ENCODE measurements around the gene HTD2. TPM values are rescaled to one million over a fixed set of nuclear protein-coding genes. Genes with fewer than 3 reads are reported as not detected.

HTD2 gene
- total RNA-seq, 1 experiment from 2014 or later, result 10.1 TPM

GRCh38 chr3:58334506-58334884, 28.2 kb downstream of the HTD2 start:
- no peak for DNase-seq (ENCODE audit: unreplicated experiment)
- H3K36me3 Mint-ChIP-seq (ENCODE audit: insufficient read depth, unreplicated experiment), result peaks cover 27% of the 10 kb centered on the region
- peak overlapping the region; percentile 78 for H3K4me3 Mint-ChIP-seq (ENCODE audit: unreplicated experiment)
- ChIA-PET POLR2A (interaction anchor here (0.6 to 6.6 kb wide), 30 partner anchors 10 to 192 kb away, joined by 3 to 54 read pairs (median 5); partner anchors contain the start of genes ABHD6, HTD2, KCTD6 and RPP14), CTCF (interaction anchor here (0.6 to 5.1 kb wide), 13 partner anchors 14 to 201 kb away, joined by 3 to 34 read pairs (median 8); partner anchors contain the start of genes HTD2 and RPP14)
- TSS peak; percentile 61 for BruUV-seq (replicated peaks)
- peaks cover 22% of the 10 kb centered on the region for H3K4me1 Mint-ChIP-seq (ENCODE audit: insufficient read depth, unreplicated experiment)
- intact Hi-C loops (cut with micrococcal nuclease), result no loop called here
- H3K27ac Mint-ChIP-seq (ENCODE audit: low read depth, unreplicated experiment), result peak overlapping the region; percentile 93
- H3K9me3 Mint-ChIP-seq (ENCODE audit: unreplicated experiment), result no peaks in the 10 kb centered on the region
- H3K27me3 Mint-ChIP-seq (ENCODE audit: insufficient read depth, unreplicated experiment), result no peaks in the 10 kb centered on the region
- no peak for TF ChIP-seq CTCF (IDR thresholded peaks at IDR 0.05; ENCODE audit: unreplicated experiment)

GRCh38 chr3:58335652-58335947, 29.3 kb downstream of the HTD2 start:
- Mint-ChIP-seq H3K27me3 (ENCODE audit: insufficient read depth, unreplicated experiment) (no peaks in the 10 kb centered on the region), H3K4me1 (ENCODE audit: insufficient read depth, unreplicated experiment) (peaks cover 22% of the 10 kb centered on the region), H3K9me3 (ENCODE audit: unreplicated experiment) (no peaks in the 10 kb centered on the region), H3K27ac (ENCODE audit: low read depth, unreplicated experiment) (peak overlapping the region; percentile 93), H3K36me3 (ENCODE audit: insufficient read depth, unreplicated experiment) (peaks cover 36% of the 10 kb centered on the region), H3K4me3 (ENCODE audit: unreplicated experiment) (peak overlapping the region; percentile 78)
- POLR2A ChIA-PET, result interaction anchor here (0.6 to 6.6 kb wide), 23 partner anchors 9 to 560 kb away, joined by 3 to 54 read pairs (median 5); partner anchors contain the start of genes ABHD6, HTD2, KCTD6 and RPP14
- TF ChIP-seq CTCF (IDR thresholded peaks at IDR 0.05; ENCODE audit: unreplicated experiment), result no peak
- CTCF ChIA-PET, result interaction anchor here (0.7 to 5.1 kb wide), 12 partner anchors 10 to 196 kb away, joined by 3 to 34 read pairs (median 5); partner anchors contain the start of genes HTD2 and RPP14
- no peak for DNase-seq (ENCODE audit: unreplicated experiment)
- BruUV-seq (replicated peaks), result TSS peak; percentile 73
- intact Hi-C loops (cut with micrococcal nuclease), result loop anchor here (1.0 kb wide), 2 partner anchors 49 to 79 kb away; no protein-coding TSS in a partner anchor

- peak overlapping the region; percentile 93 for H3K27ac Mint-ChIP-seq (ENCODE audit: low read depth, unreplicated experiment)
- peak; percentile 72 for DNase-seq (ENCODE audit: unreplicated experiment)
Observed at GRCh38 chr3:58336135-58336882, 30.0 kb downstream of the HTD2 start.

More at GRCh38 chr3:58336135-58336882, 30.0 kb downstream of the HTD2 start:
- H3K9me3 Mint-ChIP-seq (ENCODE audit: unreplicated experiment), result no peaks in the 10 kb centered on the region
- peaks cover 22% of the 10 kb centered on the region for H3K4me1 Mint-ChIP-seq (ENCODE audit: insufficient read depth, unreplicated experiment)
- CTCF ChIA-PET, result interaction anchor here (0.6 to 5.1 kb wide), 10 partner anchors 11 to 196 kb away, joined by 3 to 34 read pairs (median 6); partner anchors contain the start of genes HTD2 and RPP14
- no TSS peak for BruUV-seq (replicated peaks)
- H3K27me3 Mint-ChIP-seq (ENCODE audit: insufficient read depth, unreplicated experiment), result no peaks in the 10 kb centered on the region
- POLR2A ChIA-PET, result interaction anchor here (0.7 to 6.6 kb wide), 11 partner anchors 14 to 135 kb away, joined by 3 to 54 read pairs (median 5); partner anchors contain the start of genes ABHD6, HTD2 and RPP14
- H3K4me3 Mint-ChIP-seq (ENCODE audit: unreplicated experiment), result peak overlapping the region; percentile 78
- H3K36me3 Mint-ChIP-seq (ENCODE audit: insufficient read depth, unreplicated experiment), result peaks cover 43% of the 10 kb centered on the region
- TF ChIP-seq CTCF (IDR thresholded peaks at IDR 0.05; ENCODE audit: unreplicated experiment), result no peak
- intact Hi-C loops (cut with micrococcal nuclease), result no loop called here
